WTC11 (cell line): ENCODE data around the gene PSMD11. TPM values are rescaled to one million over a fixed set of nuclear protein-coding genes. Genes with fewer than 3 reads are reported as not detected.

Experiments used
- ATAC-seq: fragments of 200-7000 bp; cut with Tn5 transposase; 2 replicates; pipeline ENCODE4 v1.10.0; 2021; ENCODE audit warnings: mild to moderate bottlenecking, moderate library complexity
- CTCF ChIA-PET: fragments of 300-600 bp; sonication (Branson Sonifier 250); formaldehyde crosslinking; loops from one replicate; lab custom pipeline; 2021; ENCODE audit warnings: antibody characterized with exemption; lab: Charles Lee
- POLR2A ChIA-PET: fragments of 350-600 bp; sonication (Branson Sonifier 250); formaldehyde crosslinking; loops from one replicate; lab custom pipeline; 2021; ENCODE audit warnings: antibody characterized with exemption; lab: Charles Lee
- DNase-seq: peaks from one replicate; pipeline ENCODE4 v3.0.0; 2021; ENCODE audit warnings: low spot score
- H3K27ac Mint-ChIP-seq: 2 replicates; pipeline ENCODE4 v1.8.0; 2021; ENCODE audit warnings: mixed read lengths
- H3K27me3 Mint-ChIP-seq: 2 replicates; pipeline ENCODE4 v1.8.0; 2021; ENCODE audit warnings: low read depth, mild to moderate bottlenecking, moderate library complexity, mixed read lengths
- H3K36me3 Mint-ChIP-seq: 2 replicates; pipeline ENCODE4 v1.8.0; 2021; ENCODE audit warnings: mixed read lengths
- H3K4me1 Mint-ChIP-seq: 2 replicates; pipeline ENCODE4 v1.8.0; 2022; ENCODE audit warnings: mixed read lengths
- H3K4me3 Mint-ChIP-seq: 2 replicates; pipeline ENCODE4 v1.8.0; 2021; ENCODE audit warnings: mild to moderate bottlenecking, moderate library complexity, mixed read lengths
- H3K9me3 Mint-ChIP-seq: 2 replicates; pipeline ENCODE4 v1.8.0; 2021; ENCODE audit warnings: mixed read lengths
- ATF2 ChIP-seq: sonication (generic); formaldehyde crosslinking; IDR thresholded peaks from 2 replicates; pipeline ENCODE4 v1.8.1; 2022; ENCODE audit warnings: low read depth, missing genetic modification reagents, borderline replicate concordance
- CREB1 ChIP-seq: sonication (generic); formaldehyde crosslinking; IDR thresholded peaks from 2 replicates; pipeline ENCODE4 v1.8.0; 2023; ENCODE audit warnings: mild to moderate bottlenecking, missing genetic modification reagents
- E2F5 ChIP-seq: sonication (generic); formaldehyde crosslinking; IDR thresholded peaks from 2 replicates; pipeline ENCODE4 v1.8.1; 2022; ENCODE audit warnings: mild to moderate bottlenecking, moderate library complexity, missing genetic modification reagents
- ELF4 ChIP-seq: sonication (generic); formaldehyde crosslinking; IDR thresholded peaks from 2 replicates; pipeline ENCODE4 v1.8.1; 2022; ENCODE audit warnings: low read depth, mild to moderate bottlenecking, moderate library complexity, missing genetic modification reagents
- GABPB1 ChIP-seq: sonication (generic); formaldehyde crosslinking; IDR thresholded peaks from 2 replicates; pipeline ENCODE4 v1.8.1; 2023; ENCODE audit warnings: mild to moderate bottlenecking, missing genetic modification reagents
- JUN ChIP-seq: sonication (generic); formaldehyde crosslinking; IDR thresholded peaks from 2 replicates; pipeline ENCODE4 v1.8.0; 2023; ENCODE audit warnings: mild to moderate bottlenecking, missing genetic modification reagents
- KAT7 ChIP-seq: sonication (generic); formaldehyde crosslinking; IDR thresholded peaks from 2 replicates; pipeline ENCODE4 v1.8.1; 2023; ENCODE audit warnings: missing genetic modification reagents, mild to moderate bottlenecking, borderline replicate concordance
- MLX ChIP-seq: sonication (generic); formaldehyde crosslinking; IDR thresholded peaks from 2 replicates; pipeline ENCODE4 v1.8.1; 2023; ENCODE audit warnings: mild to moderate bottlenecking, missing genetic modification reagents, moderate library complexity
- NR2C2 ChIP-seq: sonication (generic); formaldehyde crosslinking; IDR thresholded peaks from 2 replicates; pipeline ENCODE4 v1.8.0; 2022; ENCODE audit warnings: mild to moderate bottlenecking, missing genetic modification reagents
- OVOL2 ChIP-seq: fragments of 250-450 bp; sonication (Bioruptor Pico); IDR thresholded peaks from 2 replicates; pipeline ENCODE4 v1.9.0; 2021; ENCODE audit warnings: mild to moderate bottlenecking, borderline replicate concordance
- PRRX2 ChIP-seq: fragments of 250-450 bp; sonication (Bioruptor Pico); IDR thresholded peaks from 2 replicates; pipeline ENCODE4 v1.8.0; 2021; ENCODE audit warnings: mild to moderate bottlenecking
- RORB ChIP-seq: fragments of 250-450 bp; sonication (Bioruptor Pico); IDR thresholded peaks from 2 replicates; pipeline ENCODE4 v1.9.0; 2021; ENCODE audit warnings: mild to moderate bottlenecking
- SP1 ChIP-seq: sonication (generic); formaldehyde crosslinking; conservative IDR thresholded peaks from 2 replicates; pipeline ENCODE4 v1.8.1; 2022; ENCODE audit warnings: missing genetic modification reagents
- TEAD4 ChIP-seq: sonication (generic); formaldehyde crosslinking; IDR thresholded peaks from 2 replicates; pipeline ENCODE4 v1.8.0; 2022; ENCODE audit warnings: mild to moderate bottlenecking, missing genetic modification reagents
- ZNF138 ChIP-seq: sonication (generic); formaldehyde crosslinking; conservative IDR thresholded peaks from 2 replicates; pipeline ENCODE4 v1.8.1; 2022; ENCODE audit warnings: mild to moderate bottlenecking, moderate library complexity, missing genetic modification reagents
- ZNF263 ChIP-seq: sonication (generic); formaldehyde crosslinking; IDR thresholded peaks from 2 replicates; pipeline ENCODE4 v1.8.1; 2022; ENCODE audit warnings: low read depth, mild to moderate bottlenecking, moderate library complexity, missing genetic modification reagents
- total RNA-seq: library from RNA; stranded (reverse); gene quantifications from 3 replicates; pipeline ENCODE4 v1.2.3, GENCODE V29; 2021
- TF ChIP-seq, protein P1 (sequence below): sonication (generic); formaldehyde crosslinking; IDR thresholded peaks from 2 replicates; pipeline ENCODE4 v1.8.1; 2023; ENCODE audit warnings: mild to moderate bottlenecking, missing genetic modification reagents, moderate library complexity
- TF ChIP-seq, protein P2 (sequence below): sonication (generic); formaldehyde crosslinking; IDR thresholded peaks from 2 replicates; pipeline ENCODE4 v1.8.0; 2022; ENCODE audit warnings: mild to moderate bottlenecking, missing genetic modification reagents
- TF ChIP-seq, protein P3 (sequence below): sonication (generic); formaldehyde crosslinking; IDR thresholded peaks from 2 replicates; pipeline ENCODE4 v1.8.1; 2022; ENCODE audit warnings: missing genetic modification reagents, borderline replicate concordance

Gene PSMD11
- total RNA-seq, 1 experiment from 2014 or later, result 155 TPM

GRCh38 chr17:32510466-32510865 is 66.2 kb downstream of the PSMD11 start:
- DNase-seq (no peak), ATAC-seq (no peak)
- Mint-ChIP-seq H3K4me1 (peaks cover 9% of the 10 kb centered on the region), H3K27ac (0 out of 2 replicates have a peak overlapping the region, but pooled peaks have one; percentile 19), H3K27me3 (no peaks in the 10 kb centered on the region), H3K36me3 (no peaks in the 10 kb centered on the region), H3K9me3 (no peaks in the 10 kb centered on the region), H3K4me3 (no peak overlapping the region)
- POLR2A ChIA-PET, result interaction anchor here (0.7 kb wide), 1 partner anchor 42 kb away, joined by 5 read pairs; no protein-coding TSS in a partner anchor
- CTCF ChIA-PET, result interaction anchor here (0.7 to 1.1 kb wide), 3 partner anchors 47 to 367 kb away, joined by 3 to 5 read pairs (median 4); partner anchors contain the start of gene MYO1D
- TF ChIP-seq ZNF138 (CRISPR knock-in tag) (no peak), ELF4 (no peak), GABPB1 (no peak), TEAD4 (CRISPR knock-in tag) (no peak), KAT7 (CRISPR knock-in tag) (no peak), ATF2 (CRISPR knock-in tag) (no peak), OVOL2 (no peak), CREB1 (CRISPR knock-in tag) (no peak), MLX (CRISPR knock-in tag) (no peak)
- TF ChIP-seq, protein P1, sequence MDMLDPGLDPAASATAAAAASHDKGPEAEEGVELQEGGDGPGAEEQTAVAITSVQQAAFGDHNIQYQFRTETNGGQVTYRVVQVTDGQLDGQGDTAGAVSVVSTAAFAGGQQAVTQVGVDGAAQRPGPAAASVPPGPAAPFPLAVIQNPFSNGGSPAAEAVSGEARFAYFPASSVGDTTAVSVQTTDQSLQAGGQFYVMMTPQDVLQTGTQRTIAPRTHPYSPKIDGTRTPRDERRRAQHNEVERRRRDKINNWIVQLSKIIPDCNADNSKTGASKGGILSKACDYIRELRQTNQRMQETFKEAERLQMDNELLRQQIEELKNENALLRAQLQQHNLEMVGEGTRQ, result no peak
- TF ChIP-seq, protein P2, sequence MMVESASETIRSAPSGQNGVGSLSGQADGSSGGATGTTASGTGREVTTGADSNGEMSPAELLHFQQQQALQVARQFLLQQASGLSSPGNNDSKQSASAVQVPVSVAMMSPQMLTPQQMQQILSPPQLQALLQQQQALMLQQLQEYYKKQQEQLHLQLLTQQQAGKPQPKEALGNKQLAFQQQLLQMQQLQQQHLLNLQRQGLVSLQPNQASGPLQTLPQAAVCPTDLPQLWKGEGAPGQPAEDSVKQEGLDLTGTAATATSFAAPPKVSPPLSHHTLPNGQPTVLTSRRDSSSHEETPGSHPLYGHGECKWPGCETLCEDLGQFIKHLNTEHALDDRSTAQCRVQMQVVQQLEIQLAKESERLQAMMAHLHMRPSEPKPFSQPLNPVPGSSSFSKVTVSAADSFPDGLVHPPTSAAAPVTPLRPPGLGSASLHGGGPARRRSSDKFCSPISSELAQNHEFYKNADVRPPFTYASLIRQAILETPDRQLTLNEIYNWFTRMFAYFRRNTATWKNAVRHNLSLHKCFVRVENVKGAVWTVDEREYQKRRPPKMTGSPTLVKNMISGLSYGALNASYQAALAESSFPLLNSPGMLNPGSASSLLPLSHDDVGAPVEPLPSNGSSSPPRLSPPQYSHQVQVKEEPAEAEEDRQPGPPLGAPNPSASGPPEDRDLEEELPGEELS (CRISPR knock-in tag), result no peak
- TF ChIP-seq, protein P3, sequence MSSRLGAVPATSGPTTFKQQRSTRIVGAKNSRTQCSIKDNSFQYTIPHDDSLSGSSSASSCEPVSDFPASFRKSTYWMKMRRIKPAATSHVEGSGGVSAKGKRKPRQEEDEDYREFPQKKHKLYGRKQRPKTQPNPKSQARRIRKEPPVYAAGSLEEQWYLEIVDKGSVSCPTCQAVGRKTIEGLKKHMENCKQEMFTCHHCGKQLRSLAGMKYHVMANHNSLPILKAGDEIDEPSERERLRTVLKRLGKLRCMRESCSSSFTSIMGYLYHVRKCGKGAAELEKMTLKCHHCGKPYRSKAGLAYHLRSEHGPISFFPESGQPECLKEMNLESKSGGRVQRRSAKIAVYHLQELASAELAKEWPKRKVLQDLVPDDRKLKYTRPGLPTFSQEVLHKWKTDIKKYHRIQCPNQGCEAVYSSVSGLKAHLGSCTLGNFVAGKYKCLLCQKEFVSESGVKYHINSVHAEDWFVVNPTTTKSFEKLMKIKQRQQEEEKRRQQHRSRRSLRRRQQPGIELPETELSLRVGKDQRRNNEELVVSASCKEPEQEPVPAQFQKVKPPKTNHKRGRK (CRISPR knock-in tag), result no peak

DNA sequence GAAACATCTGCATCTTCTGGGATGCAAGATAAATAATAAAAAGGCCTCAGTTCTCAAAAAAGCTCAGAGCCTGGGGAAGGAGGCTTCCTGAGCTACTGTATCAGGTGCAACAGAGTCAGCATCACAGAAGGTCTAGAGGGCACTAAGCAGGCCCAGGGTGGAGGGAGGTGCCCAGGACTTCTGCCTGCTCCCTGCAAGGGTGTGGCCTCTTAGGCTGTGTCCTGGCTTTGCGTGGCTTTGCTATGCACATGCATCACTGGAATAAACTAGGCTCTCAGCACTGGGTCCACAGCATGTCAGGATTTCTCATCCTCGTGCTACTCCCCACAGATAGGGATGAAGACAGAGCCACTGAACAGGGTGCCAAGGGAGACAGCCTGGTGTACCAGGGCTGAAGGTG is 68.0 kb downstream of the PSMD11 start:
- ATAC-seq, result no peak
- Mint-ChIP-seq H3K4me1 (peaks cover 28% of the 10 kb centered on the region), H3K4me3 (no peak overlapping the region), H3K9me3 (no peaks in the 10 kb centered on the region), H3K36me3 (no peaks in the 10 kb centered on the region), H3K27me3 (no peaks in the 10 kb centered on the region), H3K27ac (no peak overlapping the region)
- TF ChIP-seq PRRX2 (CRISPR knock-in tag), result no peak
- no peak for TF ChIP-seq ZNF263 (CRISPR knock-in tag)
- no peak for TF ChIP-seq RORB (CRISPR knock-in tag)
- TF ChIP-seq, protein P3 (CRISPR knock-in tag), result no peak
- TF ChIP-seq SP1 (CRISPR knock-in tag), result no peak
- TF ChIP-seq E2F5 (CRISPR knock-in tag), result no peak
- TF ChIP-seq MLX (CRISPR knock-in tag), result no peak
- TF ChIP-seq JUN (CRISPR knock-in tag), result no peak
- TF ChIP-seq NR2C2 (CRISPR knock-in tag), result no peak
- CTCF ChIA-PET, result interaction anchor here (0.6 to 0.7 kb wide), 3 partner anchors 20 to 258 kb away, joined by 3 to 5 read pairs (median 3); no protein-coding TSS in a partner anchor
- POLR2A ChIA-PET, result interaction anchor here (0.6 kb wide), 1 partner anchor 32 kb away, joined by 3 read pairs; no protein-coding TSS in a partner anchor
- DNase-seq, result no peak
